ENCODE data around the gene SFI1. TPM values are rescaled to one million over a fixed set of nuclear protein-coding genes. Genes with fewer than 3 reads are reported as not detected.

The SFI1 gene
- total RNA-seq, 1 experiment from 2014 or later, result 53.1 TPM

DNA sequence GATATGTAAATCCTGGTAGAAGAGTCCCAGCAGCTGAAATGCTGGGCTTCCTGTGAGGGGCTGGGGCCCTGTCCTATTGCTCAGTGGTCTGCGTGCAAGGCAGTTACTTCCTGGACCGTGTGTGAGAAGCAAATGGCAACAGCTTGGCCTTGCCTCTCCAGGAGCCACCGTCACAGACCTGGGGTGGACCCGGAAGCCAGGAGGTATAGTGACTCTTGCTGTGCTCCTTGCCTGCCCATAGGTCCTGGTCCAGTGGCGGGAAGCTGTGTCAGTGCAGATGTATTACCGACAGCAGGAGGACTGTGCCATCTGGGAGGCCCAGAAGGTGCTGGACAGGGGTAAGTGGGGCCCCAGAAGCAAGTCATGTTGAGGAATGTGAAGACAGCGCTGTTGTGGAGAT lies 111.4 kb downstream of the SFI1 start:
- Histone ChIP-seq H3K4me3 (replicated peaks in 1 of 2; ENCODE audit: low read depth in 1 of 2, low read length in 2 of 2) (no peak overlapping the region), H3K27me3 (ENCODE audit: insufficient read depth, low read length) (no peaks in the 10 kb centered on the region), H3K79me2 (ENCODE audit: insufficient read depth, low read length) (no peaks in the 10 kb centered on the region), H2AFZ (ENCODE audit: low read depth, low read length, poor library complexity, severe bottlenecking) (no peak overlapping the region), H3K9ac (ENCODE audit: low read length) (no peak overlapping the region), H3K4me1 (ENCODE audit: control insufficient read depth in 1 of 2, insufficient read depth in 2 of 2, low read length in 2 of 2) (no peaks in the 10 kb centered on the region), H4K20me1 (ENCODE audit: insufficient read depth) (no peaks in the 10 kb centered on the region), H3K4me2 (ENCODE audit: low read length) (no peak overlapping the region), H3K36me3 (ENCODE audit: control insufficient read depth in 1 of 2, insufficient read depth in 2 of 2, low read length in 2 of 2) (no peaks in the 10 kb centered on the region), H3K27ac (ENCODE audit: low read depth, low read length) (no peak overlapping the region), H3K9me3 (ENCODE audit: control insufficient read depth in 1 of 2, insufficient read depth in 1 of 2, low read depth in 1 of 2, low read length in 2 of 2) (no peaks in the 10 kb centered on the region), H3K9me2 (ENCODE audit: insufficient read depth) (no peaks in the 10 kb centered on the region)
- ChIA-PET POLR2A (no interaction called here), RAD21 (ENCODE audit: low non-redundant PET in 1 of 2, low total read pairs in 2 of 2, uncharacterized antibody in 2 of 2, unreplicated experiment in 2 of 2) (no interaction called here), CTCF (no interaction called here)
- ATAC-seq (no peak), DNase-seq (ENCODE audit: low read depth, low spot score) (no peak)
- TF ChIP-seq SP1 (IDR thresholded peaks at IDR 0.05; ENCODE audit: low read depth), result no peak
- no peak for TF ChIP-seq YY1 (IDR thresholded peaks at IDR 0.05; ENCODE audit: extremely low read depth, insufficient replicate concordance, low read depth, low read length)
- TF ChIP-seq, protein P1, sequence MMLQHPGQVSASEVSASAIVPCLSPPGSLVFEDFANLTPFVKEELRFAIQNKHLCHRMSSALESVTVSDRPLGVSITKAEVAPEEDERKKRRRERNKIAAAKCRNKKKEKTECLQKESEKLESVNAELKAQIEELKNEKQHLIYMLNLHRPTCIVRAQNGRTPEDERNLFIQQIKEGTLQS (IDR thresholded peaks at IDR 0.05), result no peak
- TF ChIP-seq RAD21 (IDR thresholded peaks at IDR 0.05; ENCODE audit: low read depth), result no peak
- no peak for TF ChIP-seq ELF1 (IDR thresholded peaks at IDR 0.05; ENCODE audit: borderline replicate concordance, low read depth)
- TF ChIP-seq, protein P2, sequence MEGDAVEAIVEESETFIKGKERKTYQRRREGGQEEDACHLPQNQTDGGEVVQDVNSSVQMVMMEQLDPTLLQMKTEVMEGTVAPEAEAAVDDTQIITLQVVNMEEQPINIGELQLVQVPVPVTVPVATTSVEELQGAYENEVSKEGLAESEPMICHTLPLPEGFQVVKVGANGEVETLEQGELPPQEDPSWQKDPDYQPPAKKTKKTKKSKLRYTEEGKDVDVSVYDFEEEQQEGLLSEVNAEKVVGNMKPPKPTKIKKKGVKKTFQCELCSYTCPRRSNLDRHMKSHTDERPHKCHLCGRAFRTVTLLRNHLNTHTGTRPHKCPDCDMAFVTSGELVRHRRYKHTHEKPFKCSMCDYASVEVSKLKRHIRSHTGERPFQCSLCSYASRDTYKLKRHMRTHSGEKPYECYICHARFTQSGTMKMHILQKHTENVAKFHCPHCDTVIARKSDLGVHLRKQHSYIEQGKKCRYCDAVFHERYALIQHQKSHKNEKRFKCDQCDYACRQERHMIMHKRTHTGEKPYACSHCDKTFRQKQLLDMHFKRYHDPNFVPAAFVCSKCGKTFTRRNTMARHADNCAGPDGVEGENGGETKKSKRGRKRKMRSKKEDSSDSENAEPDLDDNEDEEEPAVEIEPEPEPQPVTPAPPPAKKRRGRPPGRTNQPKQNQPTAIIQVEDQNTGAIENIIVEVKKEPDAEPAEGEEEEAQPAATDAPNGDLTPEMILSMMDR (IDR thresholded peaks at IDR 0.05 in 2 of 3, conservative IDR thresholded peaks at IDR 0.05 in 1 of 3; ENCODE audit: borderline replicate concordance in 1 of 3, insufficient read depth in 1 of 3, low read depth in 2 of 3, low read length in 2 of 3), result no peak
- no peak for TF ChIP-seq POLR2A (IDR thresholded peaks at IDR 0.05; ENCODE audit: borderline replicate concordance, extremely low read depth, insufficient read depth, insufficient read length)
- no peak for TF ChIP-seq CEBPB (IDR thresholded peaks at IDR 0.05; ENCODE audit: low read depth)
- BruUV-seq (replicated peaks), result no TSS peak
- intact Hi-C loops (cut with micrococcal nuclease), result no loop called here

DNA sequence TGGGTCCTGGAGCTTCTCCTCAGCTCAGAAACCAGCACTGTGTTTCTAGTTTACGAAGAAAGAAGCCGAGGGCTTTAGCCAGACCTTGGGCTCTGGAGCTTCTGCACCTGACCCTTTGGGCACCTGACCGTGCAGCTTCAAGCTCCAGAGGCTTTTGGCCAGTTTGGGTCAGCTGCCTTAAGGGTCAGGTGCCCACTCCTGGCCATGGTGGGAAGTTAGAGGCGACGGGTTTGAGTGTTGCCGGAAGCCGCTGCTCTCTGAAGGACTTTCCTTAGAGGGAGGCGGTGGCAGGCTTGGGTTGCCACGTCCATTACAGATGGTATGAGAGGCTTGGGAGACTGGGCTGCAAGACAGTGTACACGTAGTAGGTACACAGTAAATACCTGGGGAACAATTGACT lies 113.4 kb downstream of the SFI1 start:
- no peak overlapping the region for H3K27ac ChIP-seq (ENCODE audit: low read depth, low read length)
- no TSS peak for BruUV-seq (replicated peaks)
- H3K4me2 ChIP-seq (ENCODE audit: low read length), result no peak overlapping the region
- H4K20me1 ChIP-seq (ENCODE audit: insufficient read depth), result no peaks in the 10 kb centered on the region
- ATAC-seq, result no peak
- DNase-seq (ENCODE audit: low read depth, low spot score), result no peak
- TF ChIP-seq POLR2AphosphoS5 (IDR thresholded peaks at IDR 0.05; ENCODE audit: low read depth, low read length), result no peak
- H3K9ac ChIP-seq (ENCODE audit: low read length), result no peak overlapping the region
- no peaks in the 10 kb centered on the region for H3K36me3 ChIP-seq (ENCODE audit: control insufficient read depth in 1 of 2, insufficient read depth in 2 of 2, low read length in 2 of 2)
- POLR2A ChIA-PET, result no interaction called here
- H3K9me3 ChIP-seq (ENCODE audit: control insufficient read depth in 1 of 2, insufficient read depth in 1 of 2, low read depth in 1 of 2, low read length in 2 of 2), result no peaks in the 10 kb centered on the region
- RAD21 ChIA-PET (ENCODE audit: low non-redundant PET in 1 of 2, low total read pairs in 2 of 2, uncharacterized antibody in 2 of 2, unreplicated experiment in 2 of 2), result no interaction called here
- H3K27me3 ChIP-seq (ENCODE audit: insufficient read depth, low read length), result no peaks in the 10 kb centered on the region
- no peaks in the 10 kb centered on the region for H3K9me2 ChIP-seq (ENCODE audit: insufficient read depth)
- H2AFZ ChIP-seq (ENCODE audit: low read depth, low read length, poor library complexity, severe bottlenecking), result no peak overlapping the region
- H3K4me1 ChIP-seq (ENCODE audit: control insufficient read depth in 1 of 2, insufficient read depth in 2 of 2, low read length in 2 of 2), result no peaks in the 10 kb centered on the region
- CTCF ChIA-PET, result no interaction called here
- intact Hi-C loops (cut with micrococcal nuclease), result no loop called here
- no peak overlapping the region for H3K4me3 ChIP-seq (replicated peaks in 1 of 2; ENCODE audit: low read depth in 1 of 2, low read length in 2 of 2)
- no peaks in the 10 kb centered on the region for H3K79me2 ChIP-seq (ENCODE audit: insufficient read depth, low read length)

Measured in HCT116 (cell line).